A204.1 (cell line): ENCODE data around the gene CNTN5.

ENCODE experiments used
- FAIRE-seq: peaks from 2 replicates; lab custom pipeline; 2012; peaks lifted over from hg19 to GRCh38; lab: Jason Lieb, UNC

Gene CNTN5

DNA sequence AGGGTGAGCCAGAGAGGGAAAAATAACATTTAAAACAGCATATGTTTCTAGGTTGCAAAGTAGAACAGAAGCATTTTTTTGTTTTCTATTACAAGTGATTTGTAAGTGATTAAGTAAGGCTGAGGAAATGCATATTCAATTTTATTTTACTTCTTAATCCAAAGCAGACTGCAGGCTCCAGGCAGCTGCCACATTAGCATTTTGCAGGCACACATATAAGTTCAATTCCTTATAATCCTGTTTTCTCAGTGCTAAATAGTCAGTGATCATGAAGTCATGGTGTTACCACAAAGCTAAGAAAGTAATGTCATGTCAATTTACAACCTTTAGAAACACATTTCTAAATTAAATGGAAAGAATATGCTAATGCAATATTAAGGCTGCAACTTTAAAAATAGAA lies 149.8 kb downstream of the CNTN5 start:
- no peak for FAIRE-seq

DNA sequence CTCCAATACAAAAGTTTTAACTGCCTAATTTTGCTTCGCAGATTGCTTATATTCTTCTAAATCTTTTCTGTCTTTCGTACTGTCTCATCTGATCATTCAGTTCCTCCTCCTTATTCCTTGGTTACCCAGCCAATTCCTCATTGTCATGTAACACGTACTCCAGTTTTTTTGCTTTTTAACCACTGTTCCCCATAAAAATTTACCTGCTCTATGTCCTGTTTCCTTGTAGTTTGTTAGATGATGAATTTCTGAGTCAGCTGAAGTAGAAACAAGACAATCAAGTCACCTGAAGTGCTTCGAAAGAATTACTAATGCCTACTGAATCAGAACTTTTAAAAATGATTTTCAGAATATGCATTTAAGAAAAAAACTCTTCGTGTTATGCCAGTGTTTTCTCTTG lies 150.6 kb downstream of the CNTN5 start:
- FAIRE-seq: no peak

GRCh38 chr11:99176430-99176829 lies 155.7 kb downstream of the CNTN5 start:
- FAIRE-seq: no peak

DNA sequence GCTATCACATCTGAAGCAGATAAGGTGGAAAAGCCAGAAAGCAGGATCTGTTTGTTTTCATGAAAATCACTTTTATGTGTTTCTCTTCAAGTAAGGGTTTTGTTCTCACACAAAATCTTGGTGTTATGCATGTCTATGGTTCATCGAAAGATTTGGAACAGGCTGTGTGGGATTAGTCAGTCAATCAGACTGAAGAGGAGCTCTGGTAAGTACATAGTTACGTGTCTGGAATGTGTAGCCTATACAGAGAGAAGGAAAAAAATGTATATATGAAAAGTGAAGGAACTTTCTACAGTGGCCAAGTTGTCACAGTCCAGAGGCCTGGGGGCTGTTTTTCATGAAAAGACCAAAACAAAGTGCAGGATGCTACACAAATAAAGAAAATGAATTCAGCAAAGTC lies 156.7 kb downstream of the CNTN5 start:
- FAIRE-seq: no peak

- no peak for FAIRE-seq
Observed at GRCh38 chr11:99184146-99184545, 163.4 kb downstream of the CNTN5 start.

DNA sequence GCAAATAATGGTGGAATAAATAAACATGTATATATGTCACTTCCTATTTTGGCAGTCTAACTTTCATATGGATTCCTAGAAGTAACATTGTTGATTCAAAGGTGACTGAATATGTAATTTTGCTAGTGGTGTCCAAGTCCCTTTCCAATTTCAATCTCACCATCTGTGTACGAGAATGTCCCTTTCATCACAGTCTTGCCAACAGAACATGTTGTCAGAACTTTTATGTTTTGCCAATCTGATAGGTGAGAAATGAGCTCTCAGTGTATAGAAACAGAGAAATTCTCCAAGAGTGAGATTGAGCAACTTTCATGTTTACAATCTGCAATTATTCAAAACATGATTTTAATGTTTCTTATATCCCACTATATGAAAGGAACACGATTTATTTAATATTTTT lies 167.5 kb downstream of the CNTN5 start:
- no peak for FAIRE-seq

GRCh38 chr11:99192716-99193115 lies 172.0 kb downstream of the CNTN5 start:
- no peak for FAIRE-seq

DNA sequence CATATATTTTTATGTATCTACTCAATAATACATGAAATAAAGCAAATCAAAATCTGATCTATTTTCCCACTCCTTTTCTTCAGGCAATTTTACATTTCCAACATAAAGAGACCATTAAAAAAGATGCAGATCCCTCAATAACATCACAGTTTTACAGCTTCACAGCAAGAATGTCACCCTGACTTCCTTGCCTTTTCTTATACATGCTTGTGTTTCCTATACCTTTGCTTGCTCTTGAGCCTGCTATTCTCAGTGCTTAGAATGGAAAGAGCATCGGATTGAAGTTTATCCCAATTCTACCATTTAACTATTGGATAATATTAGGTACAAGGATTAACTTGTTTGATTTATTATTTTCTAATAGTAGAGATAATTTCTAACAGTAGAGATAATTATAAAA lies 176.7 kb downstream of the CNTN5 start:
- no peak for FAIRE-seq

- no peak for FAIRE-seq
Observed at GRCh38 chr11:99198215-99198614, 177.5 kb downstream of the CNTN5 start.

GRCh38 chr11:99199341-99199740 lies 178.6 kb downstream of the CNTN5 start:
- no peak for FAIRE-seq

- FAIRE-seq: no peak
Observed at GRCh38 chr11:99200720-99201119, 180.0 kb downstream of the CNTN5 start.

DNA sequence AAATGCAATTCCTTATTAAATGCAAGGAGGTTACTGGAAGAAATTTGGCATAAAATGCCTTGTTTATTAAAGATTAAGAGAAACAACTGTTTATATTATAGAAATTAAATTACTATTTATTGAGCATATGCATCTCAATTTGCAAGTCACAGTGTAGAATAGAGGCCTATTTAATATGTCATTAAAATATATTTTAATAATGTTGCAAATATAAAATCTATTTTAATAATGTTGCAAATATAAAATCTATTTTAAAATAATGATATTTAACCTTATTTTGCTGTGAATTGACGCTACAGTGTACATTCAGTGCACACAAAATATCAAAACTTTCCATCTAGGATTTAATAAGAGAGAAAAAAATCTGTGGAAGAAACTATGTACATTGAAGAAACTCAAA lies 188.1 kb downstream of the CNTN5 start:
- peak; percentile 40 for FAIRE-seq

- no peak for FAIRE-seq
Observed at GRCh38 chr11:99229544-99229943, 208.8 kb downstream of the CNTN5 start.

DNA sequence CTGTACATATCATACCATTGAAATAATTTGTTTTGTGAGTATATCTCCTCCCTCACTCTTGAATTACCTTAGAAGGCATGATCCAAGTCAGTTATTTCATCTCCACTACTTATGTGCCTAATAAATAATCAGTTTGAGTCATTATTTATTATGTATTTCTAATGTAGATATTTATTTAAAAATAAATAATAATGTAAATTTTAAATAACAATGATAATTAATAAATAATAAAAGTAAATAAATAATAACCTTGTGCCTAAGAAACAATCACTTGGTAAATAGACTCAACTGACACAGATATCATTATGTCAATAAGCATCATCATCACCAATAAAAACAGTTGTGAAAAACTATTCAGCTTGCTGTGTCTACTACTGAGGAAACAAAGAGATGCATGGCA lies 213.8 kb downstream of the CNTN5 start:
- peak; percentile 70 for FAIRE-seq

- FAIRE-seq: no peak
Observed at GRCh38 chr11:99238401-99238800, 217.7 kb downstream of the CNTN5 start.

- no peak for FAIRE-seq
Observed at GRCh38 chr11:99240192-99241030, 219.7 kb downstream of the CNTN5 start.

GRCh38 chr11:99241066-99241465 lies 220.3 kb downstream of the CNTN5 start:
- FAIRE-seq: no peak

DNA sequence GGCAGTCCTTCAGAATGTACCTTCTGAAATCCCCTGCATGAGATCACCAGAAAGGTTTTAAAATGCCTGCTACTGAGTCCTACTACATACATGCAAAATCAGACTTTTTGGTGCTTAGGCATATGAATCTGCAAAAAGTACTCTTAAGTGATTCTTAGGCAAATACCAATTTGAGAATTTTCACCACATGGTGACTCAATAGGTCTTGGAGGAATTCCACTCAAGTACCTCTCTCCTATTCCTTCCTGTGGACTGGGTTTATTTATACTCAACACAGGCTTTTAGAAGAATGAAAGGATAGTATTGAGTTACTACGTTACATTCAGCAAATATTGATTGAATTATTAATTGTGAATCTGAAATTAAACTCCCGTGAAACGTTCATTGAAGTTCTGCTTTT lies 223.9 kb downstream of the CNTN5 start:
- FAIRE-seq: no peak

DNA sequence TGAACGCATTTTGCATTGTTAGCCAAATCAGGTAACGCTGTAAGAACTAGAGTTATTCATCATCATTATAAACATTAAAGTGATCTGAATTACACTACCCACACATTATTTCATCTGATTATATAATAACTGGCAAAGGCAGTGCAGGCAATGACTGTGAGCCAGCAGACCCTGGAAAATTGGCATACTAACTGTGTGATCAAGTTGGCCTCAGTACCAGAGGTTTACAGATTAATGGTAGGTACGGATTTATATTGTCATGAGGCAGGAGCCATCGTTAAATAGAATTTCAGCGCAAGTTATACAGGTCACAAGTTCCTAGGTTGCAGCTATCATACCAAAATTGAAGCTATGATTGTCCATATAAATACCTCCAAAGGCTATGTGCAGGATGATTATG lies 225.4 kb downstream of the CNTN5 start:
- no peak for FAIRE-seq

- peak; percentile 37 for FAIRE-seq
Observed at GRCh38 chr11:99256614-99257013, 235.9 kb downstream of the CNTN5 start.

DNA sequence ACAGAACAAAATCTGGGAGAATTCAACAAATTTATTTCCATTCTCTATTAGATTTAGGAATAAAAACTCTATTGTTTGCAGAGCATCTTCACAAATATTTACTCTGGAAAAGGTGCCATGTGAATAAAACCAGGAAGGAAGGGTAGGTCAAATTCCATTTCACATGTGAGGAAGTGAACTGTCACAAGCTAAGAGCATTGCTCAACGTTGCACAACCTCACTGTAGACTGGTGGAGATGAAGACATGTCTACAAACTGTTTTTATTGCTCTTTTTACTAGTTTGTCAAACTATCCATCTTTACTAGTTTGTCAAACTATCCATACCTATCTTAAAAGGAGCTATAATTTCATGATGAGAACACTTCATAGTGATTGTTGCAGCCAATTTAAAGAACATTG lies 236.4 kb downstream of the CNTN5 start:
- FAIRE-seq: no peak

- no peak for FAIRE-seq
Observed at GRCh38 chr11:99260696-99261095, 239.9 kb downstream of the CNTN5 start.

GRCh38 chr11:99268886-99269285 lies 248.1 kb downstream of the CNTN5 start:
- no peak for FAIRE-seq

- no peak for FAIRE-seq
Observed at GRCh38 chr11:99271527-99271926, 250.8 kb downstream of the CNTN5 start.

GRCh38 chr11:99275521-99275920 lies 254.8 kb downstream of the CNTN5 start:
- no peak for FAIRE-seq
